ENCODE data around the gene IL17REL.
A peak's percentile ranks its signal among the peaks of the same experiment; 100 is the strongest.
"Not testable (repeated sequence)": the region's sequence is repeated elsewhere in the genome, so short reads cannot be mapped to it uniquely, and the experiment has no call there.

The IL17REL gene

GRCh38 chr22:49986325-49986724 lies 26.2 kb downstream of the IL17REL start:
- no peak for DNase-seq (ENCODE audit: low read depth)

- no peak for DNase-seq (ENCODE audit: low read depth)
Measured at GRCh38 chr22:49983148-49984042, 29.2 kb downstream of the IL17REL start.

GRCh38 chr22:49981799-49982198 lies 30.8 kb downstream of the IL17REL start:
- DNase-seq (ENCODE audit: low read depth), result not testable (repeated sequence)

- DNase-seq (ENCODE audit: low read depth), result no peak
Measured at GRCh38 chr22:49979587-49980264, 32.8 kb downstream of the IL17REL start.

- DNase-seq (ENCODE audit: low read depth), result no peak
Measured at GRCh38 chr22:49977578-49977977, 35.0 kb downstream of the IL17REL start.

- DNase-seq (ENCODE audit: low read depth), result no peak
Measured at GRCh38 chr22:49976439-49977175, 36.0 kb downstream of the IL17REL start.

- no peak for DNase-seq (ENCODE audit: low read depth)
Measured at GRCh38 chr22:49975543-49976389, 36.8 kb downstream of the IL17REL start.

GRCh38 chr22:49973018-49973961 lies 39.3 kb downstream of the IL17REL start:
- DNase-seq (ENCODE audit: low read depth), result no peak

- DNase-seq (ENCODE audit: low read depth), result no peak
Measured at GRCh38 chr22:49972163-49973017, 40.2 kb downstream of the IL17REL start.

GRCh38 chr22:49971232-49972162 lies 41.1 kb downstream of the IL17REL start:
- peak; percentile 75 for DNase-seq (ENCODE audit: low read depth)

GRCh38 chr22:49970528-49971231 lies 41.9 kb downstream of the IL17REL start:
- peak; percentile 92 for DNase-seq (ENCODE audit: low read depth)

- DNase-seq (ENCODE audit: low read depth), result no peak
Measured at GRCh38 chr22:49969751-49970527, 42.6 kb downstream of the IL17REL start.

- no peak for DNase-seq (ENCODE audit: low read depth)
Measured at GRCh38 chr22:49968831-49969661, 43.5 kb downstream of the IL17REL start.

GRCh38 chr22:49968313-49968830 lies 44.2 kb downstream of the IL17REL start:
- DNase-seq (ENCODE audit: low read depth), result no peak

- no peak for DNase-seq (ENCODE audit: low read depth)
Measured at GRCh38 chr22:49967706-49968208, 44.8 kb downstream of the IL17REL start.

All from CMK (cell line).